ENCODE results near the gene RYR3.

DNA sequence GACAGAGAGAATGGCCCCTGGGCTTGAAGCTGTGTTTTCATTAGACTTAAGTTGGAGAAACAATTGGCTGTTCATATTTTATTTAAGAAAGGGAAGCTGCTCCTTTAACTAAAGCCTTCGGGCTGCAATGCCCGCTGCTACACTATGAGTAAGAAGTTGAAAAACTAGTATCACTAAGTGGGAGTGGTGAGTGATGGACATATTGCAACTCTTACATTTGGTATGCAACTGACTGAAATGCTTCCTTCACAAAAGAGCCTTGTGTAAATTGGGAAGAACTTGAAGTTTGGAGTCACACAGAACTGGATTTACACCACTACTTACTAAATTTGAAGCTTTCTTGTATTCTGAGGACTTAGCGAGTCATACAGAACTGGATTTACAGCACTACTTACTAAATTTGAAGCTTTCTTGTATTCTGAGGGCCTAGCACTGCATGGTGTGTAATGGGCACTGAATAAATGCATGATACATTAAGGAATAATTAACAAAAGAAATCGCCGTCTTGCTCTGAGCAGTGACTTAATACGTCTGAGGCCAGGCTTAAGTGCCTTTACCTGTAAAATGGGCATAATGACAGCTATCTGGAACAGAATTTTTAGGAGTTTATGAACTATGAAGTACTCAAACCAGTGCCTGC, 149.5 kb downstream of the RYR3 start:
- TF ChIP-seq, protein P1, sequence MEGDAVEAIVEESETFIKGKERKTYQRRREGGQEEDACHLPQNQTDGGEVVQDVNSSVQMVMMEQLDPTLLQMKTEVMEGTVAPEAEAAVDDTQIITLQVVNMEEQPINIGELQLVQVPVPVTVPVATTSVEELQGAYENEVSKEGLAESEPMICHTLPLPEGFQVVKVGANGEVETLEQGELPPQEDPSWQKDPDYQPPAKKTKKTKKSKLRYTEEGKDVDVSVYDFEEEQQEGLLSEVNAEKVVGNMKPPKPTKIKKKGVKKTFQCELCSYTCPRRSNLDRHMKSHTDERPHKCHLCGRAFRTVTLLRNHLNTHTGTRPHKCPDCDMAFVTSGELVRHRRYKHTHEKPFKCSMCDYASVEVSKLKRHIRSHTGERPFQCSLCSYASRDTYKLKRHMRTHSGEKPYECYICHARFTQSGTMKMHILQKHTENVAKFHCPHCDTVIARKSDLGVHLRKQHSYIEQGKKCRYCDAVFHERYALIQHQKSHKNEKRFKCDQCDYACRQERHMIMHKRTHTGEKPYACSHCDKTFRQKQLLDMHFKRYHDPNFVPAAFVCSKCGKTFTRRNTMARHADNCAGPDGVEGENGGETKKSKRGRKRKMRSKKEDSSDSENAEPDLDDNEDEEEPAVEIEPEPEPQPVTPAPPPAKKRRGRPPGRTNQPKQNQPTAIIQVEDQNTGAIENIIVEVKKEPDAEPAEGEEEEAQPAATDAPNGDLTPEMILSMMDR (conservative IDR thresholded peaks at IDR 0.05; ENCODE audit: low read length): no peak
- no peak for TF ChIP-seq EZH2phosphoT487 (IDR thresholded peaks at IDR 0.05; ENCODE audit: borderline replicate concordance)
